Trophoblast cell (in vitro differentiated cells and primary cell): ENCODE measurements around the gene RAP1GAP.

Source experiments
- DNase-seq, 2 donors: peaks; one replicate each; pipeline ENCODE4 v3.0.0-alpha.2; 2016
- H2AFZ ChIP-seq: 2 replicates; pipeline ENCODE4 v1.6.1; 2013; ENCODE audit warnings: low read length, moderate library complexity, mild to moderate bottlenecking; ENCODE audit not compliant: insufficient read depth, poor library complexity
- H2AK5ac ChIP-seq: 2 replicates; pipeline ENCODE4 v1.6.1; 2013; ENCODE audit warnings: mild to moderate bottlenecking, low read length
- H2BK120ac ChIP-seq: 2 replicates; pipeline ENCODE4 v1.6.1; 2013; ENCODE audit warnings: low read length, mild to moderate bottlenecking, moderate library complexity; ENCODE audit not compliant: insufficient read depth, poor library complexity
- H2BK12ac ChIP-seq: 2 replicates; pipeline ENCODE4 v1.6.1; 2013; ENCODE audit warnings: mild to moderate bottlenecking, low read length, moderate library complexity
- H2BK5ac ChIP-seq: 2 replicates; pipeline ENCODE4 v1.6.1; 2013; ENCODE audit warnings: low read length, low read depth, moderate library complexity, mild to moderate bottlenecking; ENCODE audit not compliant: poor library complexity
- H3K14ac ChIP-seq: 2 replicates; pipeline ENCODE4 v1.6.1; 2013; ENCODE audit warnings: mild to moderate bottlenecking, low read length
- H3K18ac ChIP-seq: 2 replicates; pipeline ENCODE4 v1.6.1; 2013; ENCODE audit warnings: mild to moderate bottlenecking, low read length
- H3K23ac ChIP-seq: 2 replicates; pipeline ENCODE4 v1.6.1; 2013; ENCODE audit warnings: low read length
- H3K27ac ChIP-seq: 2 replicates; pipeline ENCODE4 v1.5.1; 2013; ENCODE audit warnings: low read depth, mild to moderate bottlenecking, inconsistent platforms, low read length, moderate library complexity
- H3K27me3 ChIP-seq: 2 replicates; pipeline ENCODE4 v1.6.1; 2013; ENCODE audit warnings: inconsistent platforms, mild to moderate bottlenecking, low read length, moderate library complexity; ENCODE audit not compliant: insufficient read depth
- H3K36me3 ChIP-seq, 2 experiments: 1 replicate in 1 of 2; 2 replicates in 1 of 2; pipeline ENCODE4 v1.6.1; 2013; ENCODE audit warnings: low read length in 2 of 2, mild to moderate bottlenecking in 2 of 2, moderate library complexity in 1 of 2; ENCODE audit not compliant: insufficient read depth in 2 of 2, control insufficient read depth in 1 of 2
- H3K4ac ChIP-seq: 2 replicates; pipeline ENCODE4 v1.6.1; 2013; ENCODE audit warnings: low read depth, mild to moderate bottlenecking, low read length, moderate library complexity
- H3K4me1 ChIP-seq, 2 experiments: 1 replicate in 1 of 2; 2 replicates in 1 of 2; pipeline ENCODE4 v1.6.1; 2013; ENCODE audit warnings: low read length in 2 of 2, mild to moderate bottlenecking in 2 of 2, moderate library complexity in 1 of 2; ENCODE audit not compliant: insufficient read depth in 2 of 2, control insufficient read depth in 1 of 2
- H3K4me2 ChIP-seq: 2 replicates; pipeline ENCODE4 v1.6.1; 2013; ENCODE audit warnings: inconsistent platforms, mild to moderate bottlenecking, low read length, moderate library complexity
- H3K4me3 ChIP-seq: 2 replicates; pipeline ENCODE4 v1.5.1; 2013; ENCODE audit warnings: mild to moderate bottlenecking, low read depth, low read length, inconsistent platforms
- H3K79me1 ChIP-seq: one replicate; pipeline ENCODE4 v1.6.1; 2013; ENCODE audit warnings: low read length
- H3K79me2 ChIP-seq: 2 replicates; pipeline ENCODE4 v1.6.1; 2013; ENCODE audit warnings: low read length, mild to moderate bottlenecking; ENCODE audit not compliant: control insufficient read depth, insufficient read depth, poor library complexity
- H3K9ac ChIP-seq: 2 replicates; pipeline ENCODE4 v1.6.1; 2013; ENCODE audit warnings: mild to moderate bottlenecking, low read length
- H3K9me3 ChIP-seq: 2 replicates; pipeline ENCODE4 v1.6.1; 2013; ENCODE audit warnings: low read depth, mild to moderate bottlenecking, control low read depth, inconsistent platforms, low read length; ENCODE audit not compliant: insufficient read depth
- H4K12ac ChIP-seq: 2 replicates; pipeline ENCODE4 v1.6.1; 2013; ENCODE audit warnings: low read depth, mild to moderate bottlenecking, low read length, moderate library complexity
- H4K8ac ChIP-seq: 2 replicates; pipeline ENCODE4 v1.6.1; 2013; ENCODE audit warnings: low read depth, mild to moderate bottlenecking, low read length, moderate library complexity
- H4K91ac ChIP-seq: one replicate; pipeline ENCODE4 v1.6.1; 2013; ENCODE audit warnings: low read depth, mild to moderate bottlenecking, low read length, moderate library complexity
- WGBS: extraction: QIAGEN DNeasy Blood & Tissue Kit; methylation state at CpG from one replicate; pipeline ENCODE4 v1.1.7; 2013; ENCODE audit warnings: missing lambda C conversion rate; ENCODE audit not compliant: insufficient read length, insufficient coverage; ENCODE audit errors: extremely low coverage; 5-methylcytosine and 5-hydroxymethylcytosine counted together

RAP1GAP gene

DNA sequence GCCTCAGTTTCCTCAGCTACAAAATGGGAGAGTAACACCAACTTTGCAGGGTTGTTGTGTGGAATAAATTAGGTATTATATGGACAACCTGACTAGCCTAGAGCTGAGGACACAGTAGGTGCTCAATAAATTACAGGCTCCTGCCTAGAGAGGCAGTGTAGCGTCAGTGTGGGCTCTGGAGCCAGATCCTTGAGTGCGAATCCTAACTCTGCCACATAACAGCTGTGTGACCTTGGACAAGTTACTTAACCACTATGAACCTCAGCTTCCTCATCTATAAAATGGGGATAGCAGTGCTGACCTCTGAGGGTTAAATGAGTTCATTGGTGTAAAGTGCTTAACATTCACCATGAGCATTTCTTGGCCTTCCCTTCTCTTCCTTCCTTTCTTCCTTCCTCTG is 33.1 kb downstream of the RAP1GAP start:
- no CpG with 5 or more reads among the region's 2 CpGs for WGBS

DNA sequence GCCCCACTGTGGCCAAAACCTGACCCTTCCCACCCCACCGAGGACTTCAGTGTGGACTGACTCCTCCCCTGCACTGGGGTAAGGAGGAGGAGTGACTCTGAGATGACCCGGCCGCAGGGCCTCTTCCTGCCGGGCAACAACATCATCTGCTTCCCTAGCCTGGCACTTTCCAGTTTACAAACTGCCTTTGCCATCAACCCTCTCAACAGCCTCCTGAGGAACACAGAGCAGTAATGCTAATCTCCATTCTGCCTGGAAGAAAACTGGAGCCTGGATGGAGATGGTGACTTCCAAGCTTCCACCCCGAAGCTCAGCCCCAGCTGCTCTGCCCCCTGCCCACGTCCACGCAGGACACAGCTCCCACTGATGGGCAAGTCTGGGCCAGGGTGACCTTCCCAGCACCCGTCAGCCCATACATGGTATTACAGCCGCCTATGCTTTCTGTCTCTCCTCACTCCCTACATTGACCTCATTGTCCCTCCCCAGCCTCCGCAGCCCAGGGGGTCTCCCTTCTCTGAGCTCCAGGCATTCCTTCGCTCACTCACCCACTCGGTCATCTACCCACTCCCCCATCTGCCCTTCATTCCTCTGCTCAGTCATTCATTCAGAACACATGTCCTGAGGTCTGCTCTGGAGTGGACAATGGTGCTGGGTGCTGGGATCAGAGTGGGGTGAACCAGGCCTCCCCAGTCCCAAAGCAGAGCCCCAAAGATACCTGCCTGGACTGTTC is 34.2 kb downstream of the RAP1GAP start:
- Histone ChIP-seq H3K27me3 (no peaks in the 10 kb centered on the region), H3K23ac (no peak overlapping the region), H3K79me2 (no peaks in the 10 kb centered on the region), H4K8ac (no peak overlapping the region), H2BK12ac (no peak overlapping the region), H3K4ac (no peak overlapping the region), H3K4me2 (no peak overlapping the region), H3K9me3 (peaks cover 6% of the 10 kb centered on the region), H4K91ac (no peak overlapping the region), H3K36me3 (no peaks in the 10 kb centered on the region), H3K4me1 (peaks cover 4 to 8% of the 10 kb centered on the region in 2 experiments), H2BK5ac (no peak overlapping the region), H3K18ac (no peak overlapping the region), H3K79me1 (no peaks in the 10 kb centered on the region), H3K27ac (no peak overlapping the region), H3K9ac (no peak overlapping the region), H4K12ac (no peak overlapping the region), H2BK120ac (no peak overlapping the region), H2AK5ac (no peak overlapping the region), H3K4me3 (no peak overlapping the region), H3K14ac (no peak overlapping the region), H2AFZ (no peak overlapping the region)
- WGBS: no CpG with 5 or more reads among the region's 12 CpGs
- no peak for DNase-seq

More for the DNA sequence above, 33.1 kb downstream of the RAP1GAP start:
- Histone ChIP-seq H3K27me3 (no peaks in the 10 kb centered on the region), H4K12ac (no peak overlapping the region), H2BK120ac (no peak overlapping the region), H2AK5ac (no peak overlapping the region), H4K8ac (no peak overlapping the region), H3K27ac (no peak overlapping the region), H2AFZ (no peak overlapping the region), H3K18ac (no peak overlapping the region), H4K91ac (no peak overlapping the region), H3K36me3 (no peaks in the 10 kb centered on the region), H3K9ac (no peak overlapping the region), H3K4me1 (peaks cover 4 to 8% of the 10 kb centered on the region in 2 experiments), H3K4me3 (no peak overlapping the region), H3K14ac (no peak overlapping the region), H3K4ac (no peak overlapping the region), H3K9me3 (peaks cover 6% of the 10 kb centered on the region), H3K4me2 (no peak overlapping the region), H2BK5ac (no peak overlapping the region), H3K79me1 (no peaks in the 10 kb centered on the region), H2BK12ac (no peak overlapping the region), H3K79me2 (no peaks in the 10 kb centered on the region), H3K23ac (no peak overlapping the region)
- no peak for DNase-seq

DNA sequence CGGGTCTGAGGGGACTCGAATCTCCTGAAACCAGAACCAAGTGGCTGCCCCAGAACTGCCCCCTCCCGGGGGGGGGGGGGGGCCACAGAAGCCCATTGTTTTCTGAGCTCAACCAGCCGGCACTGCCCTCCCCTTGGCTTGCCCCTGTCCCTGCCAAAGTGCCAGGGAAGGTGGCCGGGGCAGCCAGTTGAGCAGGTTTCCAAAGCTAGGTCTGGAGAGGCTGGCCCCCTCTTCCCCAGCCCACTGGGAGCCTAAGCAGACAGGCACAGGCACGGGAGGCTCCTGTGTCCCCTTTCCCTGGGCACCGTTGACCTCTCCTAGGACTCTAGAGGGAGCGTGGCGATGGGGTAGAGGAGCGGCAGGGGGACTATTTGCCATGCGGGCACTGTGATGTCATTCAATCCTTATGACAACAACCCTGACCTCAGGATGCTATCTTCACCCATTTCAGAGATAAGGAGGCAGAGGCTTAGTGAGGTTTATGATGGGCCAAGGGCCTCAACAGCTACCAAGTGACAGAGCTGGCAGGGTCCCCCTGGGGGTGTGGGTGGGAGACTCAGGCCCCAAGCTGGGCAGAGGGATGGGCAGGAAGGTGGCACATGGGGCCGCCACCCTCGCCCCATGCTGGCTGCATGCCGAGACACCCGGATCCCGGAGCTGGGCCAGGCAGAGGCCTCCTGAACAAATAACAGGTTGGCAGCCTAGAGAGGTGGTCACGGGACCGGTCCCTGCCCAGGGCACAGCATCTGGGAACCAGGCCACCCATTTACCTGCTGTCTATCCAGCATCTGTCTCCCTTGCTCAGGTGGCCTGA is 35.0 kb downstream of the RAP1GAP start:
- peak in 1 of 2 donors; percentile 50 for DNase-seq
- H3K4ac ChIP-seq: no peak overlapping the region
- H3K14ac ChIP-seq: no peak overlapping the region
- H3K27ac ChIP-seq: no peak overlapping the region
- no peaks in the 10 kb centered on the region for H3K79me2 ChIP-seq
- H2AFZ ChIP-seq: no peak overlapping the region
- no peak overlapping the region for H2BK5ac ChIP-seq
- no peak overlapping the region for H3K4me2 ChIP-seq
- no peak overlapping the region for H3K18ac ChIP-seq
- no peak overlapping the region for H3K4me3 ChIP-seq
- H3K79me1 ChIP-seq: no peaks in the 10 kb centered on the region
- no peak overlapping the region for H4K12ac ChIP-seq
- no peaks in the 10 kb centered on the region for H3K36me3 ChIP-seq
- H3K23ac ChIP-seq: no peak overlapping the region
- H2AK5ac ChIP-seq: no peak overlapping the region
- no peaks in the 10 kb centered on the region for H3K27me3 ChIP-seq
- H2BK12ac ChIP-seq: no peak overlapping the region
- H3K4me1 ChIP-seq: peaks cover 6 to 9% of the 10 kb centered on the region in 2 experiments
- H2BK120ac ChIP-seq: no peak overlapping the region
- H3K9me3 ChIP-seq: peaks cover 6% of the 10 kb centered on the region
- H3K9ac ChIP-seq: no peak overlapping the region
- H4K8ac ChIP-seq: no peak overlapping the region
- no peak overlapping the region for H4K91ac ChIP-seq
- no CpG with 5 or more reads among the region's 18 CpGs for WGBS

DNA sequence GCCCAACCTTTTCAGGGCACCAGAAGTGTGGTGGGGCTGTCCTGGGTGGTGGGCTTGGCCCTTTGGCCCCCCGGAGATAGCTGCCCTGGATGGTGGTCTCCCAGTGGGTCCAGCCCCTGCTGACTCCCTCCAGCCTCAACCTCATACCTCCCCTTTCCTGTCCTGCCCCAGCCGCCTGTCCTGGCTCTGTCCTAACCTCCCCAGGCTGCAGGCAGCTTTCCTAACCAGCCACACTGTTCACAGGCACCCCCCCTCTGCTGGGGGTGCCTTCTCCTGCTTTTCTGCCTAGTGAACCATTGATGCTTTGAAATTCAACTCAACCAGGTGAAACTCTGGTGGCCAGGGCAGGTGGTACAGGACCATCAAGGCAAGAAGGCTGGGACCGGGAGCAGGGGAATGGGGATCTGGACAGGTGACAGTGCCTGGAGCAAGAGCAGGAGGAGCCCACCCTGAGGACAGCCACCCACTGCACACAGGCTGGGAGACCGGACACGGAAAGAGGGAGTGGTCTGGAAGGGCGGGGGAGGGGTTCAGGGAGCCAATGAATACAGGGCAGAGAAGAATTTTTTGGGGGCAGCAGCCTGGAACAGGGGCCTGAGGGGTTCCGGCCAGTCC is 35.9 kb downstream of the RAP1GAP start:
- Histone ChIP-seq H3K79me2 (no peaks in the 10 kb centered on the region), H2BK12ac (no peak overlapping the region), H3K14ac (no peak overlapping the region), H2AK5ac (no peak overlapping the region), H3K4me1 (peaks cover 2 to 8% of the 10 kb centered on the region in 2 experiments), H3K36me3 (no peaks in the 10 kb centered on the region), H3K4me3 (no peak overlapping the region), H3K9me3 (peaks cover 3% of the 10 kb centered on the region), H3K9ac (no peak overlapping the region), H3K4me2 (no peak overlapping the region), H3K79me1 (no peaks in the 10 kb centered on the region), H2AFZ (no peak overlapping the region), H3K18ac (no peak overlapping the region), H4K8ac (no peak overlapping the region), H4K12ac (no peak overlapping the region), H3K23ac (no peak overlapping the region), H2BK120ac (no peak overlapping the region), H2BK5ac (no peak overlapping the region), H3K27ac (no peak overlapping the region), H3K27me3 (no peaks in the 10 kb centered on the region), H4K91ac (no peak overlapping the region), H3K4ac (no peak overlapping the region)
- DNase-seq: no peak
- no CpG with 5 or more reads among the region's 7 CpGs for WGBS
